GM12891 (cell line): ENCODE results near the gene TRPC4AP.

Source experiments
- POLR2A ChIP-seq: IDR thresholded peaks from 2 replicates; pipeline ENCODE4 v1.6.1; 2011; ENCODE audit warnings: low read depth, low read length, control low read depth
- POLR2AphosphoS5 ChIP-seq: IDR thresholded peaks from 2 replicates; pipeline ENCODE4 v1.6.1; 2011; ENCODE audit warnings: low read depth, low read length, control low read depth
- POU2F2 ChIP-seq: IDR thresholded peaks from 2 replicates; pipeline ENCODE4 v1.6.1; 2011; ENCODE audit warnings: low read depth, mild to moderate bottlenecking, control low read depth, low read length, moderate library complexity
- SPI1 ChIP-seq: IDR thresholded peaks from 2 replicates; pipeline ENCODE4 v1.6.1; 2011; ENCODE audit warnings: low read depth, low read length, control low read depth
- TAF1 ChIP-seq: IDR thresholded peaks from 2 replicates; pipeline ENCODE4 v1.6.1; 2011; ENCODE audit warnings: low read depth, low read length, control low read depth

DNA sequence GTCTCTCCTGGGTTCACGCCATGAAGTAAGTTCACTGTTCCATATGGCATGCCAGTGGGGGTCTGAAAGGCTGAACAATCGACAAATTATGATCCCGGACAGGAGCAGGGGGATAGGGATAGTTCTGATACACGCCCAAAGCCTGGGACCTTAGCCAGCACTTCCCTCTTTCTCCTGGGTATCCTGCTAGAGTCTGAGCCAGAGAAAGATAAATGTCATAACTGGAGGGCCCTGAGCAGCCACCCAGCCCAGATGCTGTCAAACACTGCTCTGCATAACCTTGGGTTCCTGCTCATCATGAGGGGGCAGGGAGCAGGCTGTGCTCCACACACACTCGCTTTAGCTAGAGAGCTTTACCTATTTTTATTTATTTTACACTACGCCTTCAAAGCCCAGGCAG lies 42.3 kb upstream of the TRPC4AP start:
- TF ChIP-seq SPI1 = no peak
- no peak for TF ChIP-seq TAF1
- no peak for TF ChIP-seq POLR2AphosphoS5
- no peak for TF ChIP-seq POLR2A
- TF ChIP-seq POU2F2 = no peak
